Esophagus squamous epithelium (tissue), 5 donors: Measurements from ENCODE around the gene MVB12B. TPM values are rescaled to one million over a fixed set of nuclear protein-coding genes. Genes with fewer than 3 reads are reported as not detected.

Experiments
- DNase-seq: peaks from one replicate; lab custom pipeline; 2025; lab: John Stamatoyannopoulos, UW
- H3K27ac ChIP-seq, 4 donors: fragments of 200-600 bp; sonication (generic); one replicate each; pipeline ENCODE4 v1.5.1; 2016 to 2019; ENCODE audit warnings: mild to moderate bottlenecking in 1 of 4
- H3K27me3 ChIP-seq, 4 donors: fragments of 200-600 bp; sonication (generic); 1 replicate in 3 of 4; 2 replicates in 1 of 4; pipeline versions ENCODE4 v1.5.1 to v1.6.0; 2017 to 2021; ENCODE audit warnings: antibody characterized with exemption in 1 of 4
- H3K36me3 ChIP-seq, 3 donors: fragments of 200-600 bp; sonication (generic); one replicate each; pipeline ENCODE4 v1.5.1; 2016 to 2019
- H3K4me1 ChIP-seq, 3 donors: fragments of 200-600 bp; sonication (generic); one replicate each; pipeline ENCODE4 v1.5.1; 2017 to 2019
- H3K4me3 ChIP-seq, 4 donors: fragments of 200-600 bp; sonication (generic); 1 replicate in 3 of 4; 2 replicates in 1 of 4; pipeline ENCODE4 v1.5.1; 2016 to 2019; ENCODE audit warnings: mild to moderate bottlenecking in 2 of 4, moderate library complexity in 1 of 4
- H3K9me3 ChIP-seq, 3 donors: fragments of 200-600 bp; sonication (generic); one replicate each; pipeline ENCODE4 v1.5.1; 2016 to 2019
- POLR2A ChIP-seq, 4 donors: fragments of 450-650 bp; IDR thresholded peaks; one replicate each; pipeline ENCODE4 v1.6.1; 2017; ENCODE audit warnings: antibody characterized with exemption in 4 of 4, mild to moderate bottlenecking in 4 of 4, moderate library complexity in 3 of 4
- WGBS, 2 donors: methylation state at CpG; one replicate each; pipeline ENCODE4 v1.1.5; 2018; 5-methylcytosine and 5-hydroxymethylcytosine counted together
- intact Hi-C: fragments of 100-400 bp; cut with DNase I; formaldehyde crosslinking; loops from one replicate; pipeline ENCODE4 v1.15.0; 2022
- total RNA-seq, 4 donors: library from RNA; depleted of rRNA; stranded (reverse); fragments of >200 nt; gene quantifications; one replicate each; pipeline ENCODE4 v1.1.0, GENCODE V29; 2016
- TF ChIP-seq, protein P1 (sequence below), 6 experiments: fragments of 450-650 bp in 4 of 6; fragments of 200-600 bp in 2 of 6; sonication (generic) in 2 of 6; IDR thresholded peaks; one replicate each; pipeline ENCODE4 v1.5.1; 2016 to 2019; ENCODE audit warnings: antibody characterized with exemption in 6 of 6, mild to moderate bottlenecking in 4 of 6, moderate library complexity in 4 of 6
- donor health status: DM: yes; HTN: yes; CAD: no.

MVB12B gene
- total RNA-seq, 4 donors from 2014 or later, result 3.2 to 13.2 (median 5.3) TPM

DNA sequence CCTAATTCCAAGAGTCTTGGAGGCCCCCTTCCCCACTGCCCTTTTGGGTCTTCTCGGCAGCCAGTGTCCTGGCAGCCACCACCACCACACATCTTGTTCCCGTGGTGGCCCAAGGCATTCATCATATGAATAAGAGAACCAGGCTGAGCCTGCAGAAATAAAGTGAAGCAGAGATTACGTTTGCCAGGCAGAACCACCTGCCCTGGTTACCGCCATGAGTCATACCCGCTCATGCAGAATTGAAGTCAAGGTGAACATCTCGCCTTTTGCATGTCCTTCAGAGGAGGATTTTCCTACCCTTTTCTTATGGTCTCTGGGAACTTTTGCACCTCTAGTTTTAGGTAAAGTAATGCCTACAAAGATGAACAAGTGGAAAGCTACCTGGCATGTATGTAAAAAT, 167.6 kb downstream of the MVB12B start:
- WGBS, 2 donors, result 75 to 84% methylated on average over 5 to 6 of the region's 6 CpGs
- intact Hi-C loops, result loop anchor here (10.0 kb wide), 3 partner anchors 99 to 1089 kb away; no protein-coding TSS in a partner anchor
- TF ChIP-seq, protein P1, sequence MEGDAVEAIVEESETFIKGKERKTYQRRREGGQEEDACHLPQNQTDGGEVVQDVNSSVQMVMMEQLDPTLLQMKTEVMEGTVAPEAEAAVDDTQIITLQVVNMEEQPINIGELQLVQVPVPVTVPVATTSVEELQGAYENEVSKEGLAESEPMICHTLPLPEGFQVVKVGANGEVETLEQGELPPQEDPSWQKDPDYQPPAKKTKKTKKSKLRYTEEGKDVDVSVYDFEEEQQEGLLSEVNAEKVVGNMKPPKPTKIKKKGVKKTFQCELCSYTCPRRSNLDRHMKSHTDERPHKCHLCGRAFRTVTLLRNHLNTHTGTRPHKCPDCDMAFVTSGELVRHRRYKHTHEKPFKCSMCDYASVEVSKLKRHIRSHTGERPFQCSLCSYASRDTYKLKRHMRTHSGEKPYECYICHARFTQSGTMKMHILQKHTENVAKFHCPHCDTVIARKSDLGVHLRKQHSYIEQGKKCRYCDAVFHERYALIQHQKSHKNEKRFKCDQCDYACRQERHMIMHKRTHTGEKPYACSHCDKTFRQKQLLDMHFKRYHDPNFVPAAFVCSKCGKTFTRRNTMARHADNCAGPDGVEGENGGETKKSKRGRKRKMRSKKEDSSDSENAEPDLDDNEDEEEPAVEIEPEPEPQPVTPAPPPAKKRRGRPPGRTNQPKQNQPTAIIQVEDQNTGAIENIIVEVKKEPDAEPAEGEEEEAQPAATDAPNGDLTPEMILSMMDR (IDR thresholded peaks at IDR 0.05), result no peak
- TF ChIP-seq POLR2A (IDR thresholded peaks at IDR 0.05), result no peak
- H3K4me1 ChIP-seq, result peaks cover under 1 to 17% (median 11%) of the 10 kb centered on the region in 3 donors
- no peak overlapping the region for H3K4me3 ChIP-seq
- H3K27me3 ChIP-seq, result peaks cover 0 to under 1% (median 0%) of the 10 kb centered on the region in 4 donors
- no peak for DNase-seq
- no peak overlapping the region for H3K27ac ChIP-seq
- H3K9me3 ChIP-seq, result no peaks in the 10 kb centered on the region
- no peaks in the 10 kb centered on the region for H3K36me3 ChIP-seq

- WGBS, 2 donors, result 67% methylated on average over 1 of the region's 1 CpG; no CpG with 5 or more reads in 1 of the 2 donors
- Histone ChIP-seq H3K4me3 (no peak overlapping the region), H3K4me1 (peaks cover 5 to 22% (median 16%) of the 10 kb centered on the region in 3 donors), H3K36me3 (no peaks in the 10 kb centered on the region), H3K27me3 (peaks cover 0 to 5% (median 0%) of the 10 kb centered on the region in 4 donors), H3K9me3 (no peaks in the 10 kb centered on the region), H3K27ac (no peak overlapping the region)
- no peak for TF ChIP-seq POLR2A (IDR thresholded peaks at IDR 0.05)
- TF ChIP-seq, protein P1 (IDR thresholded peaks at IDR 0.05), result no peak
- DNase-seq, result no peak
- intact Hi-C loops, result loop anchor here (10.0 kb wide), 3 partner anchors 100 to 1090 kb away; no protein-coding TSS in a partner anchor
Observed at GRCh38 chr9:126494746-126495145, 168.1 kb downstream of the MVB12B start.

DNA sequence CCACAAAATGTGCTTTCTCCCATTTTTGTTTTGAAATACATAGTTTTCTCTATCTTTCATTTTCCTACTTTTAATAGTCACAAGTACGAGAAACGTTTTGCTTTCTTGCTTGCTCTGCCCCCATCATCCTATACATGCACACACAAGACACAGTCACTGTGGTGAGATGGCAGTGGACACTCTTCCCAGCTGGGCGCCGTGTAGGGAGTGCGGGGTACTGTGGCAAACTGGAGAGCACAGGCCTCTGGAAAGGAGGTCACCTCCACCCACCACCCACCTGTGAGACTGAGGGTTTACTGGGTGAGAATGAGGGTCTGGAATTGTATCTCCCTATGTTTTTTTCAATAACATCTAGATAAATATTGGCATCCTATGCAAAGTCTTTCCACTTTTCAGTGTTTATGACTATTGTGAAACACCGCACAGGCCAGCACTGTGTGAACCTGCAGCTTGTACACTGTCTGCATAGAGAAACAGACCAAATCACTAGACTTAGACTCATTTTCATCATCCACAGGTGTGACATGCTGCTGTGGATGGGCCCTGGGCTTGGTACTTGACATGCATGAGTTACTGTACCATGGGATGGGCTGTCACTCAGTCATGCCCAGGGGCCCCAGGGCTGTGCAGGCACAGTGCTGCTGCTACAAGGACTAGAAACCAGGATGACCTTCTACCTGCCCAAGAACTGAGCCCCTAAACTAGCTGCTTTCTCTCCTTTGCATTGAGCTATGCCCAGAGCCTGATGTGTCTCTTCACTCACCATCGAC, 169.0 kb downstream of the MVB12B start:
- H3K27me3 ChIP-seq, result peaks cover 0 to 14% (median 0%) of the 10 kb centered on the region in 4 donors
- TF ChIP-seq, protein P1 (IDR thresholded peaks at IDR 0.05), result no peak
- TF ChIP-seq POLR2A (IDR thresholded peaks at IDR 0.05), result no peak
- no peak for DNase-seq
- no peak overlapping the region for H3K27ac ChIP-seq
- peaks cover 8 to 30% (median 21%) of the 10 kb centered on the region in 3 donors for H3K4me1 ChIP-seq
- H3K36me3 ChIP-seq, result no peaks in the 10 kb centered on the region
- no peaks in the 10 kb centered on the region for H3K9me3 ChIP-seq
- intact Hi-C loops, result loop anchor here (10.0 kb wide), 3 partner anchors 101 to 1091 kb away; no protein-coding TSS in a partner anchor
- 86 to 93% methylated on average over 4 to 7 of the region's 7 CpGs for WGBS, 2 donors
- no peak overlapping the region for H3K4me3 ChIP-seq

GRCh38 chr9:126496181-126496576, 169.6 kb downstream of the MVB12B start:
- Histone ChIP-seq H3K27me3 (peaks cover 0 to 16% (median 0%) of the 10 kb centered on the region in 4 donors), H3K36me3 (no peaks in the 10 kb centered on the region), H3K27ac (no peak overlapping the region), H3K4me1 (peaks cover 14 to 36% (median 24%) of the 10 kb centered on the region in 3 donors), H3K4me3 (no peak overlapping the region), H3K9me3 (no peaks in the 10 kb centered on the region)
- WGBS, 2 donors, result 77 to 83% methylated on average over 2 of the region's 3 CpGs
- no peak for DNase-seq
- intact Hi-C loops, result loop anchor here (10.0 kb wide), 3 partner anchors 101 to 1091 kb away; no protein-coding TSS in a partner anchor
- TF ChIP-seq POLR2A (IDR thresholded peaks at IDR 0.05), result no peak
- TF ChIP-seq, protein P1 (IDR thresholded peaks at IDR 0.05), result no peak
